ENCODE measurements around the gene SNED1. TPM values are rescaled to one million over a fixed set of nuclear protein-coding genes. Genes with fewer than 3 reads are reported as not detected.

The SNED1 gene
- total RNA-seq, 2 donors from 2014 or later = 0.66 to 4.5 TPM

DNA sequence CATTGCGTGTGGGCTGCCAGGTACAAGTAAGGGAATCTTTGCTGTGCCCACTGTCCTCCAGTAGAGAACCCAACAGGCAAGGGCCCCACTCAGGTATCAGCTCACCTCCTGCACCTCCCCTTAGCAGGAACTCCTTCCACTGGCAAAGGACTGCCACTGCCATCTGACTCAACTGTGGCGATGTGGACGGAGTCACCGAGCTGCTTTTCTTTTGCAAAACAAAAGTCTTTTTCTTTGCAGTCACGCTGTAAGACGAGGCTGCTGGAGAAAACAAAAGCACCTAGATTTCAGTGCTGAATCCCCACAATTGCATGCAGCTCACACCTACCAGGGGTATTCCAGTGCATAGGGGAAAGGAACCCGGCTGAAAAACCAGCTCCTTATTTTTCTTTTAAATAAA, 95.8 kb downstream of the SNED1 start:
- Mint-ChIP-seq H3K36me3 (ENCODE audit: low read depth) (peaks cover 67% of the 10 kb centered on the region), H3K4me3 (no peak overlapping the region), H3K4me1 (peaks cover 34% of the 10 kb centered on the region), H3K9me3 (no peaks in the 10 kb centered on the region), H3K27me3 (ENCODE audit: insufficient read depth) (no peaks in the 10 kb centered on the region), H3K27ac (peak overlapping the region; percentile 45)
- 74 to 85% methylated on average over 3 to 7 of the region's 7 CpGs for WGBS, 2 experiments (ENCODE audit: insufficient coverage in 1 of 2, insufficient read length in 1 of 2)
- no peak overlapping the region for H3K9ac ChIP-seq (ENCODE audit: extremely low read depth, low read length, poor library complexity, severe bottlenecking)
- H3K4me1 ChIP-seq (ENCODE audit: control insufficient read depth, insufficient read depth, low read length) = peaks cover 3% of the 10 kb centered on the region
- H3K9me3 ChIP-seq (ENCODE audit: control insufficient read depth, low read length) = no peaks in the 10 kb centered on the region
- H3K27me3 ChIP-seq (ENCODE audit: control insufficient read depth, insufficient read depth, low read length, poor library complexity, severe bottlenecking) = no peaks in the 10 kb centered on the region
- no peak overlapping the region for H3K27ac ChIP-seq (ENCODE audit: low read depth, low read length)
- no peak overlapping the region for H3K4me3 ChIP-seq (ENCODE audit: low read length)
- H3K36me3 ChIP-seq (ENCODE audit: control insufficient read depth, insufficient read depth, low read length) = peaks cover 76% of the 10 kb centered on the region
- TF ChIP-seq, protein P1, sequence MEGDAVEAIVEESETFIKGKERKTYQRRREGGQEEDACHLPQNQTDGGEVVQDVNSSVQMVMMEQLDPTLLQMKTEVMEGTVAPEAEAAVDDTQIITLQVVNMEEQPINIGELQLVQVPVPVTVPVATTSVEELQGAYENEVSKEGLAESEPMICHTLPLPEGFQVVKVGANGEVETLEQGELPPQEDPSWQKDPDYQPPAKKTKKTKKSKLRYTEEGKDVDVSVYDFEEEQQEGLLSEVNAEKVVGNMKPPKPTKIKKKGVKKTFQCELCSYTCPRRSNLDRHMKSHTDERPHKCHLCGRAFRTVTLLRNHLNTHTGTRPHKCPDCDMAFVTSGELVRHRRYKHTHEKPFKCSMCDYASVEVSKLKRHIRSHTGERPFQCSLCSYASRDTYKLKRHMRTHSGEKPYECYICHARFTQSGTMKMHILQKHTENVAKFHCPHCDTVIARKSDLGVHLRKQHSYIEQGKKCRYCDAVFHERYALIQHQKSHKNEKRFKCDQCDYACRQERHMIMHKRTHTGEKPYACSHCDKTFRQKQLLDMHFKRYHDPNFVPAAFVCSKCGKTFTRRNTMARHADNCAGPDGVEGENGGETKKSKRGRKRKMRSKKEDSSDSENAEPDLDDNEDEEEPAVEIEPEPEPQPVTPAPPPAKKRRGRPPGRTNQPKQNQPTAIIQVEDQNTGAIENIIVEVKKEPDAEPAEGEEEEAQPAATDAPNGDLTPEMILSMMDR (conservative IDR thresholded peaks at IDR 0.05) = no peak
- no peak for DNase-seq

DNA sequence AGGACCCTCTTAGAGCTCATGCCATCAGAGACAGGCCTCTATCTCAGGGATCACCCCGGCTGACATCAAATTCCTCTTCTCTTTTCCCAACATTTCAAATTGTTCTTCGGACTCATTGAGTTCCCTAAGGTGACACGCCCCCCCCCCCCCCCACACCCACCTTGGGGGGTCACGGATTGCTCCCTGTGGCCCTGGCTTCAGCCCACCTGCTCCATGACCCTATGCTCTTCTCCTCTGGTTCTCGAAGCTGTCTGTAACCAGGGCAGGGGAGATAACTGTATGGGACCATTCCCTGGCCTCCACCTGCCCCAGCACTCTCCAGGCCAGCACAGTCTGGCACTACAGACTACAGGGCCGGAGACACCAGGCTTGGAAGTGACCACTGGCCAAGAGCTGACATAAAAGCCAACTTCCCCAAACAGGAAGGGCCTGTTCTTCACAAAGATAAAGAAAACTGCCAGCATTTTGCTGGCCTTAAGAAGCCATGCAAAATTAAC, 96.6 kb downstream of the SNED1 start:
- no peak for DNase-seq
- H3K9me3 ChIP-seq (ENCODE audit: control insufficient read depth, low read length) = no peaks in the 10 kb centered on the region
- TF ChIP-seq, protein P1 (conservative IDR thresholded peaks at IDR 0.05) = no peak
- H3K9ac ChIP-seq (ENCODE audit: extremely low read depth, low read length, poor library complexity, severe bottlenecking) = no peak overlapping the region
- peaks cover 3% of the 10 kb centered on the region for H3K4me1 ChIP-seq (ENCODE audit: control insufficient read depth, insufficient read depth, low read length)
- H3K4me3 ChIP-seq (ENCODE audit: low read length) = no peak overlapping the region
- no peaks in the 10 kb centered on the region for H3K9me3 Mint-ChIP-seq
- 84 to 100% methylated on average over 3 to 6 of the region's 6 CpGs for WGBS, 2 experiments (ENCODE audit: insufficient coverage in 1 of 2, insufficient read length in 1 of 2)
- H3K4me3 Mint-ChIP-seq = no peak overlapping the region
- H3K36me3 Mint-ChIP-seq (ENCODE audit: low read depth) = peaks cover 68% of the 10 kb centered on the region
- peaks cover 78% of the 10 kb centered on the region for H3K36me3 ChIP-seq (ENCODE audit: control insufficient read depth, insufficient read depth, low read length)
- H3K27ac Mint-ChIP-seq = no peak overlapping the region
- H3K27me3 ChIP-seq (ENCODE audit: control insufficient read depth, insufficient read depth, low read length, poor library complexity, severe bottlenecking) = no peaks in the 10 kb centered on the region
- H3K27ac ChIP-seq (ENCODE audit: low read depth, low read length) = no peak overlapping the region
- peaks cover 34% of the 10 kb centered on the region for H3K4me1 Mint-ChIP-seq
- no peaks in the 10 kb centered on the region for H3K27me3 Mint-ChIP-seq (ENCODE audit: insufficient read depth)

DNA sequence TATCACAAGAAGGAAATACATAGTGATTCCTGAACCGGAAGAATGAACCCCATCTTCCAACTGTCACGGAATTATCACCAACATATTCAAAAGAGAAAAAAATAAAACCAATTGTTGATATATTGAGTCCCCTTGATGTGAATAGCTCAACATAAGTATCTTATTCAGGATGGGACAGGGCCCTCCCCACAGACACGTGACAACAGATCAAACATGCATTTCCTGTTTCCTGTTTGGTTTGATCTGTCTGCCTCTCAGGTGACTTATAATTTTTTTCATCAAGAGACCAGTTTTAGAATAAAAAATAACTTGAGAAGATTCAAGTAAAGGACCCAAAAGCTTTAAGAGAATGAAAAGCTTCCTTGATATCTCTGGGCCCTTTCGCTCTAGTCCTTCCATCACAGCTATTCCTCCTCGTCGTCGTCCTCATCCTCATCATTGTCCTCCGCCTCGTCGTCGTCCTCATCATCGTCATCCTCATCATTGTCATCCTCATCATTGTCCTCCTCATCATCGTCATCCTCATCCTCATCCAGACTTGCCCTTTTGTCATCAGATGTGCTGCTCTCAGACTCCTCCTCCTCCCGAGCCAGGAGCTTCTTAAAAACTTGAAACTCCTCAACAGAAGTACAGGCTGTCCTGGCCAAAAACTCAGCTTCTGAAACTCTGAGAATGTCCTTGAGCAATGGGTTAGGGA, 97.3 kb downstream of the SNED1 start:
- no peaks in the 10 kb centered on the region for H3K27me3 ChIP-seq (ENCODE audit: control insufficient read depth, insufficient read depth, low read length, poor library complexity, severe bottlenecking)
- no peaks in the 10 kb centered on the region for H3K9me3 ChIP-seq (ENCODE audit: control insufficient read depth, low read length)
- Mint-ChIP-seq H3K4me3 (no peak overlapping the region), H3K9me3 (no peaks in the 10 kb centered on the region), H3K36me3 (ENCODE audit: low read depth) (peaks cover 72% of the 10 kb centered on the region), H3K27ac (no peak overlapping the region), H3K4me1 (peaks cover 34% of the 10 kb centered on the region), H3K27me3 (ENCODE audit: insufficient read depth) (no peaks in the 10 kb centered on the region)
- TF ChIP-seq, protein P1 (conservative IDR thresholded peaks at IDR 0.05) = no peak
- H3K36me3 ChIP-seq (ENCODE audit: control insufficient read depth, insufficient read depth, low read length) = peaks cover 80% of the 10 kb centered on the region
- H3K27ac ChIP-seq (ENCODE audit: low read depth, low read length) = no peak overlapping the region
- H3K9ac ChIP-seq (ENCODE audit: extremely low read depth, low read length, poor library complexity, severe bottlenecking) = no peak overlapping the region
- 93 to 96% methylated on average over 10 to 13 of the region's 14 CpGs for WGBS, 2 experiments (ENCODE audit: insufficient coverage in 1 of 2, insufficient read length in 1 of 2)
- DNase-seq = peak; percentile 11
- H3K4me1 ChIP-seq (ENCODE audit: control insufficient read depth, insufficient read depth, low read length) = peaks cover 3% of the 10 kb centered on the region
- H3K4me3 ChIP-seq (ENCODE audit: low read length) = no peak overlapping the region
